ENCODE data around the gene NAP1L5. TPM values are rescaled to one million over a fixed set of nuclear protein-coding genes. Genes with fewer than 3 reads are reported as not detected.

The NAP1L5 gene
- total RNA-seq, 4 donors from 2014 or later, result 4.0 to 13.6 (median 10.3) TPM

- Histone ChIP-seq H3K4me1 (peaks cover 0 to 83% (median 0%) of the 10 kb centered on the region in 3 donors), H3K4me3 (no peak overlapping the region), H3K27me3 (no peaks in the 10 kb centered on the region), H3K9me3 (no peaks in the 10 kb centered on the region), H3K36me3 (peaks cover 0 to 80% of the 10 kb centered on the region in 2 donors), H3K27ac (peak overlapping the region in 1 of 4 donors; percentile 20)
- 67 to 68% methylated on average over 2 of the region's 2 CpGs for WGBS, 2 donors (ENCODE audit: low coverage in 1 of 2)
- ATAC-seq, result no peak
- TF ChIP-seq POLR2AphosphoS5 (IDR thresholded peaks at IDR 0.05) (no peak), EP300 (IDR thresholded peaks at IDR 0.05) (no peak), CTCF (IDR thresholded peaks at IDR 0.05) (no peak)
Measured at GRCh38 chr4:88724406-88724805, 26.8 kb upstream of the NAP1L5 start.

- no peaks in the 10 kb centered on the region for H3K27me3 ChIP-seq
- peaks cover 0 to 81% of the 10 kb centered on the region in 2 donors for H3K36me3 ChIP-seq
- H3K9me3 ChIP-seq, result peaks cover 0 to 4% (median 0%) of the 10 kb centered on the region in 3 donors
- H3K27ac ChIP-seq, result peak overlapping the region in 3 of 4 donors; percentile 16 to 39 (median 35)
- no peak overlapping the region for H3K4me3 ChIP-seq
- TF ChIP-seq CTCF (IDR thresholded peaks at IDR 0.05) (no peak), POLR2AphosphoS5 (IDR thresholded peaks at IDR 0.05) (no peak), EP300 (IDR thresholded peaks at IDR 0.05) (no peak), POLR2A (IDR thresholded peaks at IDR 0.05) (no peak)
- H3K4me1 ChIP-seq, result peaks cover 0 to 76% (median 0%) of the 10 kb centered on the region in 3 donors
- WGBS, 2 donors (ENCODE audit: low coverage in 1 of 2), result 37% methylated on average over 2 of the region's 2 CpGs; no CpG with 5 or more reads in 1 of the 2 donors
- ATAC-seq, result peak; percentile 44
Measured at GRCh38 chr4:88722828-88723227, 25.2 kb upstream of the NAP1L5 start.

- peaks cover 0 to 81% of the 10 kb centered on the region in 2 donors for H3K36me3 ChIP-seq
- no peak overlapping the region for H3K4me3 ChIP-seq
- peaks cover 0 to 9% (median 2%) of the 10 kb centered on the region in 3 donors for H3K9me3 ChIP-seq
- H3K27me3 ChIP-seq, result no peaks in the 10 kb centered on the region
- TF ChIP-seq POLR2A (IDR thresholded peaks at IDR 0.05) (no peak), EP300 (IDR thresholded peaks at IDR 0.05) (no peak), POLR2AphosphoS5 (IDR thresholded peaks at IDR 0.05) (no peak), CTCF (IDR thresholded peaks at IDR 0.05) (no peak)
- no peak for ATAC-seq
- peak overlapping the region in 2 of 4 donors; percentile 14 to 59 for H3K27ac ChIP-seq
- 68 to 77% methylated on average over 4 to 7 of the region's 10 CpGs for WGBS, 2 donors (ENCODE audit: low coverage in 1 of 2)
- H3K4me1 ChIP-seq, result peaks cover 0 to 71% (median 0%) of the 10 kb centered on the region in 3 donors
Measured at GRCh38 chr4:88722276-88722780, 24.7 kb upstream of the NAP1L5 start.

- Histone ChIP-seq H3K27ac (peak overlapping the region in 3 of 4 donors; percentile 29 to 59 (median 50)), H3K9me3 (peaks cover 0 to 16% (median 3%) of the 10 kb centered on the region in 3 donors), H3K4me1 (peaks cover 0 to 56% (median 0%) of the 10 kb centered on the region in 3 donors), H3K36me3 (peaks cover 0 to 85% of the 10 kb centered on the region in 2 donors), H3K4me3 (no peak overlapping the region), H3K27me3 (no peaks in the 10 kb centered on the region)
- ATAC-seq, result no peak
- 44 to 67% methylated on average over 5 to 8 of the region's 10 CpGs for WGBS, 2 donors (ENCODE audit: low coverage in 1 of 2)
- TF ChIP-seq CTCF (IDR thresholded peaks at IDR 0.05) (no peak), POLR2AphosphoS5 (IDR thresholded peaks at IDR 0.05) (no peak), EP300 (IDR thresholded peaks at IDR 0.05) (no peak), POLR2A (IDR thresholded peaks at IDR 0.05) (no peak)
Measured at GRCh38 chr4:88720451-88721428, 23.1 kb upstream of the NAP1L5 start.

Data from gastroesophageal sphincter (tissue), 4 donors.